NCI-H128 (cell line): ENCODE data around the gene PRDM1.

ENCODE experiments used
- DNase-seq: peaks from one replicate; lab custom pipeline; 2025; ENCODE audit not compliant: unreplicated experiment; lab: John Stamatoyannopoulos, UW

The PRDM1 gene

DNA sequence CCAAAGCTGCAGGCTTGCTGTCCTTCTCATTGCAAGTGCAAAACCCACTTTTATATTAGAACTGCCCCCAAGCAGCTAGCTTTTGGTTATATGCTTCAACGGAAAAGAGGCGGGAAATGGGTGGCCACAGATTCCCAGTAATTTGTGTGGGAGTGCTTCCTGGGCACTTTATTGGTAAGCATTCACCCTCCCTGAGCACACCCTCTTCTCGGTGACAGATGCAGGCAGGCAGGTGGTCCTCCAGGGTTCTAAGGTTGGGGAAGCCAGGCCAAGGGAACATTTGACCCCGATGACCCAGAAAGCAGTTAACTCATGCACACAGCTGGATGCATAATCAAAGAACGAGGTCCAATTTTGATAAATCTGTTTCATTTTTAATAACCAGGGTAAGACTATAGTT lies 29.1 kb downstream of the PRDM1 start:
- DNase-seq, result no peak

DNA sequence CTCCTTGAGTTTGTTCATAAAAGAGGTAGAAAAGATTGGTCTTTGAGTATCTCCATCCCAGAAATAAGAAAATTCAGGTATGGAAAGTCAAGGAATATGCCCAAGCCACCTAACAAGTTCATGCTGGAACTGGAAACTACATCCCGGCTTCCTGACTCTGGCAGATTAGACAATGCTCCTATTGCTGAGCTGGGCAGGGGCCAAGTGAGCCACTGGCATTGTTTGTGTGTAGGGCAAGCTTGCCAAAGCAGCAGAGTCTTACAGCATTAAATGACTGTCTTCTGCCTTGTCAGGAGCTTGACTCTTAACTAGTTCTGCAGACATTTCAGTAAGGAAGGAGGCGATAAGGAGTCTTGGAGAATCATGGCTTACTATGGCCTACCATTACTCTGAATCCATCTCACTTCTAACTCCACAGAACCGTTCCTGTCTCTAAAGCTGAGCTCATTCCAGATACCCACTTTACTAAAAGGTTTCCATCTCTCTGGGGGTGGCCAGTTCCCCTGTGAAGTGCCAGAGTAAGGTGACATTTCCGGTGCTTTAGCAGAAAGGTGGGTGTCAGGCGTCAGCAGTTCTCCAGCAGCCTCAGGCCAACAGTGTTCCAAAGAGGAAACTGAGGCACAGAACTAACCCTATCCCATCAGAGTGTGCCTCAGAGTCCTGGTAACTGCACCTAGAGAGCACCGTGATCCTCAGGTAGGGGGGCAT lies 30.1 kb downstream of the PRDM1 start:
- DNase-seq, result no peak

DNA sequence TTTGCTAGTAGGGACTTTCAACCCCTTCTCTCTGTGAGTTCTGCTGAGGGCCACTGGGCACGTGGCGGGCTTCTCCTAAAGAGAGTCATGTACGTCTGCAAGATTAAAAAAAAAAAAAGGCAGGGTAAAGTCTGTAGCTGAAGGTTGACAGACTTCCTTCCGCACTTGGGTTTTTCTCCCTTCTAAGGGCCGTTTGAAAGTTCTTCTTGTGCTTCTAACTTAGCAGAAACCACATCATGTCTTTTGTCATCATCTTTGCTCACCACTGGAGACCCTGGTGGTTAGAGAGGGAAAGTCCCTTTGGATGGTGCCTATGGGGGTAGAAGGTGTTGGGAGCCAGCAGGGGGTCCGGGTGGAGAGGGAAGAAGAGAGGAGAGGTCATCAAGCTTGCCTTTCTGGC lies 31.4 kb downstream of the PRDM1 start:
- no peak for DNase-seq

DNA sequence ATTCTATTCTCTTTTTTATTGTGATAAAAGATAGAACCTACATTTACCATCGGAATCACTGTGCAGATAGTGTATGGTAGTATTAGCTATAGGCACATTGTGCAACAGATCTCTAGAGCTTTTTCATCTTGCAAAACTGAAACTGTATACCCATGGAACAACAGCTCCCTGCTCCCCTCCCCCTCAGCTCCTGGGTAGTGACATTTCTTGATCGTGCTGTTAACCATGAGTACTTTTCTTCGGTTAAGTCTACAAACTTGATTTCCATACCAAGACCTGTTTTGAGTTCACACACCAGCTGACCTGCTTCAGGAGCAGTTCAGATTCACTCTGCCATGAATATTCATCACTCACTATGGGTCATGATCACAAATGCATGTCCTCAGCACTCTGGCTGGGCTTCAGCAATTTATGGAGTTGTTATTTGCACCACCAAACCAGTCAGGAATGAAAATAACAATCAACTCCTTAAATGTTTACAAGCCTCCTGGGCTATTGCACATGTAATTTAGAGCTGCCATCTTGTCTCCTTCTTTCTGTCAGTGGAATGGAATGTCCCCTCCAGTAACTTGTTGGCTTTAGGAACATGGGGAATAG lies 32.8 kb downstream of the PRDM1 start:
- no peak for DNase-seq

DNA sequence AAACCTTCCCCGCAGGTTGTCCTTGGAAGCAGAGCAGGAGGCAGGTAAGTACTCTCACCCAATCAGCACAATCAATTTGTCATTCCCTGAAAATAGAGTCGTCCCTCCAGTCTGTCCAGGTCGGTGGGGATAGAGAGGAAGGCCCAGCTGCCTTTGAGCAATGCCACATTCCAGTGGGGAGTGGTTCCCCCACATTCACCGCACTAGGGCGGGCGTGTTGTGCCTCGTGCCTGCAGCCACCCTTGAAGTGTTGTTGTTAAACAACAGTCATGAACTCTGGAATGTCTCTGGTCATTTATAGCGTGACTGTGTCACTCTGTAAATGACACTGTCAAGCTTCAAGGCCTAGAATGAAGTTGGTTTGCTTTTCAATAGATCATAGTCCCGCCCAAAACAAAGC lies 33.4 kb downstream of the PRDM1 start:
- DNase-seq, result no peak

DNA sequence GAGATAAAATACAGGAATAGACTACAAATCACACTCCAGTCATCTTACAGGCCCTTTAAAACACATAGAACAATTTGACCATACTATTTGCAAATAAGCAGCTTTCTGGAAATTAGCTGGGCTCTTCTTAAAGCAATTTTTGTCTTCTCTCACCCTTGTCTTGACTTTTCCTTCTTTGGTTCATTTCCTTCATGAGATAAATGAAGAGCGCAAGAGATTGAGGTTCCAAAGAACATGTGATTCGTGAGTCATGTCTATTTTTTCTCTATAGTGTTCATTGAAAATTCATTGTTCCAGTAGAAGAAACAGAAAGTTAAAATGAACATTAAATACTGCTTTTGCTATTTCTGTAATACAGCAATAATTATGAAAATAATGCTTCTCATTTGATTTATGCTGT lies 33.9 kb downstream of the PRDM1 start:
- no peak for DNase-seq

DNA sequence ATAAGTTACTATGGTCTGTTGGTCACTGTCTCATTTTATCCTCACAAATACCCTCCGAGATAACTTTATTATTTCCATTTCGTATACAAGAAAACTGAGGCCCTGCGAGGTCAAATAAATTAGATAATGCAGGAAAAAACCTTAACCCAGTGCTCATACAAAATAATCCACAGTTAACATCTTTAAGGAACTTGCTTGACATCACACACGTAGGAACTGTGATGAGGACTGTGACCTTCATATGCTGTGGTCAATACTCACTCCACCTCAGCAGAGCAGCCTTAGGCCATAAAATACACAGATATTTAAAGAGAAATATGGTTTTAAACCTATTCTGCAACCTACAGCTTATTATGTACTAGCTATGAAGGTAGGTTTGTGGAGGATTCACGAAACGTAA lies 34.3 kb downstream of the PRDM1 start:
- DNase-seq, result no peak

DNA sequence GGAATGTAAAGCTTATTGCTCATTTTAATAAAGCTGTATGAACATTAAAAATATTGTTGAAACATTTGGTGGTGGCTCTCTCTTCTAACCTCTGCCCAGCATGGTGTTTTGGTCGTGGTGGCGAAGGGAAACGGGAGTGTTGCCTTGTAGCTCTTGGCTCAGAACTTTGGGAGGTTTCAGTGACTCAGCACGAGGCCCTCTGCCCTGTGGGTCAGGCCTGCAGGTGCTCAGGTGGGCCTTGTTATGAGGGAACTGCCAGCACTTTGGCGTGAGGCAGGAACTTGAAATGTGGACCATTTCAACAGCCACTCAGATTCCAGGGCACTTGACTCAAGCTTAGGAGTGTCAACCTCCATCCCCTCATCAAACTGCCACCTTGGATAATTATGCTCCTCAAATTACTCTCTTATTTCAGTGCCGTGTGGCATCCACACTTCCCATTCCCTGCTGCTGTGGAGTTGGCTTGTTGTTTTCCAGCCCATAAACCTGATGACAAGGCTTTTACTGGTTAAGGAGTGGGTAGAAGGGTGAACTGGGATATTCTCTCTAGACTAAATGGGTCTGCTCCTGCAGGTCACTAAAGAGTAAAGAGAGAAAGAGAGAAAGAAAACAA lies 36.3 kb downstream of the PRDM1 start:
- no peak for DNase-seq

DNA sequence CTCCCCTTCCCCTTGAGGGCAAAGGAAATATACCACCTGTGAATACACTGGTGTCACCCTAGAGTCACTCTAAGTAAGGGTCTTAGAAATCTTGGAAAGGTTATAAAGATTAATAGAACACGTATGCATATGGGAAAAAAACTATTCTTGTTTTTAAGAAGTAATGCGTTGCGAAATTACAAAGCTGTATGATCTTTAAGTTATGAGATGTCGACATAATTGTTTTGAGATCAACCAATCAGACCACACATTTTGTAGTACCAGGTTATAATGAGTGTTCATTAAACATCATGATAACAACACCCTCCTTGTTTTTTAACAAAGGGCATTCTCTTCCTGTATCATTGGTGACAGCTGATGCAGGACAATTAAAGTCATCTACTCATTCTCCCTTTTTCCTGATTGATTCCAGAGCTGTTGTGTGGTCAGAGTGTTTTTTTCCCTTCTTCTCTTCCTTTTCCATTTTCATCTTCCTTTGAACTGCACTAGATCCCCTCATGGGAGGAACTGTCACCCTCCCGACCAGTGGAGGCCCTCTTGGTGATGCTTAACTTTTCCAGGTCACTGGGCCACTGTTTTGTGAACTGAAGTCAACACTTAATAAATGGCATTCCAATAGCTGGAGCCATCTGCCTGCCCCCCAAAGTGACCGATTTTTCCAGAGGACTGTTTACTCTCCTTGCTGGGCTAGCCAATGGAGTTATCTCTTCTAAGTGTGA lies 37.0 kb downstream of the PRDM1 start:
- no peak for DNase-seq

DNA sequence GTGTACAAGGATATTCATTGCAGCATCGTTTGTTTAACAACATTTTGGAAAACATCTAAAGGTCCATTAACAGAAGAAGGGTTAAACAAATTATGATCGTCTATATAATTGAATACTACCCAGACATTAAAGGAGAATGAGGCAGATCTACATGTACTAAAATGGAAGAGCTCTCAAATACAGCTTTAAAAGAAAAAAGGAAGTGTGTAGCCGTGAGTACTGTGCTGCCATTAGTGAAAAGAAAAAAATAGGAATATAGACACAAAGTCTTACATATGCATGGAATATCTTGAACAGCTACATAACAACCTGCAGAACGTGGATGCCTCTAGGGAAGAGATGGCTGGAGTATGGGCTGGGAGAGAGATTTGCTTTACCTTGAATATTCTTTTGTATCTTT lies 37.9 kb downstream of the PRDM1 start:
- no peak for DNase-seq

DNA sequence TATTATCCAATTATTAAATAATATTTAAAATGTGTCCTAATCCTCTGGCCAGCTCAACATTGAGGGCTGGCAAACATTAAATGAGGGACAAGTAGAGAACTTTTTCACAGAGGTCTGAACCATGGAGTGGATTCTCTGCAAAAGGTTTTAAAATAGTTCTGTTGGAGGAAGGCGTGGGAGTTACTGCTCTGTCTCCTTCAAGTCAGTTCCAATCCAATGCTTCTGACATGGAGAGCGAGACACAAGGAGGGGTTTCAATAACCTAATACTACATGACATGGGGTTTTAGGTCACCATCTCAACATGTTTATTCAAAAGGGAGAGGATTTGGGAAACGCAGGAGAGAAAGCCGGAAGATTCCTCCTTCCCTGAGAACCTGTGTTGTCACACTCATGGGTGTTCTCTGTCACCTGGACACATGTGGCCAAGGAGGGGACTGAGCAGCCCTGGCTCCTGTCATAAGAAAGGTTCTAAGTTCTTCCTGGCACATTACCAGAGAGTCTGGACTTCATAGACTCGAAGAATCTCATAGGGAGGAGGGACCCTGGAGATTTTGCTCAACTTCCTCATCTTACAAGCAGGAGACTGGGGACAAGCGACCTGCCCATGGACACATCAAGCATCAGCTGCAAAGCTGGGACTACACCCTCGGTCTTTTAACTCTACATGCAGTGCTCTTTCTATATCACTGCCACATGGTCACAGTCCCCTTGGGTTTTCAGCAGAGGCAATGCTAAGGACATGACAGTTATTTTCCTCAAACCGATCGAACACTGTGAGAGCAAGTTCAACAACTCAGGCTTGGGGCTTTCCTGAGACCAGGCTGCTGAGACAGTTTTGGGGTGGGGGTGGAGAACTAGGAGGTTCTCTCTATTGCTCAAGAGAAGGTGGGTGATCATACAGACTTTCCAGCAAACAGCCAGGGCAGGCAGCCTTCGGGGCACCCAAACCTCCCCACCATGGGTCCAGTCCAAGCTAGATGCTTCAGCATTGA lies 38.6 kb downstream of the PRDM1 start:
- DNase-seq, result no peak

DNA sequence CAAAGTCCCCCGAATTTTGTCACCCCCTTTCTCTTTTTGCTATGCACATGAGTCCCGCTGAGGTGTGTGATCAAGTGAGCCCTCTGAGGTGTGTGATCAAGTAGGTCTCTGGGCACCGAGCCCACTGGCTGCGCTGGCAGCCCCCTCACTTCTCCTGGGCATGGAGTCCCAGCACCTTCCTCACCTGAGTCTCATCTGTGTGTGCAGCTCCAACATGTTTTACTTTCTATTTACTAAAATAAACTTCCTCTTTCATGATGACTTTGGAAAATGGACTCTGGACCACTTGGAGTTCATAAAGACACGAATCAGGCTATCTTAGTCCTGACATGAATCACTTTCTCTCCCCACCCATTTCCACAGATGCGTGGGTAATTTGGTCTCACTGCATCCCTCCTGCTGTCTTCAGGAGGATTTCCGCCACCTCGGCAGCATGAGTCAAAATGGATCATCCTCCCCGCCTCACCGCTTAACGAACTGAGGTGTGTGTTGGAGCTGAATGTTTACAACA lies 39.8 kb downstream of the PRDM1 start:
- no peak for DNase-seq

DNA sequence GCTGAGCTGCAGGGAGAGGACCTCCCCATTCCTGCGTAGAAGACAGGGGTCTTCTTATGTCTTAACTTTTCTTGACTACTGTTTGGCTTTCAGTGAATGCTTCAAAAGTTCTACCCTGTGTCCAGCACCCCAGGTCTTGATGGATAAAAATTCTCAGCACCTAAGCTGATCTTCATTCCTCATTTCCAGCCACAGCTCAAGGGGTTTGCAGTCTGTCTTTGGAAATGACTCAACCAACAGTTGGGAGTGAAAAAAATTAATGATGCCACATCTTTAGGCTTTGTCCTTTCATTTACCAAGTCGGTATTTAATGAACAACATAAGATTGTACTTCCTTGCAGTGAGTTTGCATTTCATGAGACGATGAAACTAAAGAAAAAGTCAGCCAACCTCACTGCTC lies 40.3 kb downstream of the PRDM1 start:
- no peak for DNase-seq

DNA sequence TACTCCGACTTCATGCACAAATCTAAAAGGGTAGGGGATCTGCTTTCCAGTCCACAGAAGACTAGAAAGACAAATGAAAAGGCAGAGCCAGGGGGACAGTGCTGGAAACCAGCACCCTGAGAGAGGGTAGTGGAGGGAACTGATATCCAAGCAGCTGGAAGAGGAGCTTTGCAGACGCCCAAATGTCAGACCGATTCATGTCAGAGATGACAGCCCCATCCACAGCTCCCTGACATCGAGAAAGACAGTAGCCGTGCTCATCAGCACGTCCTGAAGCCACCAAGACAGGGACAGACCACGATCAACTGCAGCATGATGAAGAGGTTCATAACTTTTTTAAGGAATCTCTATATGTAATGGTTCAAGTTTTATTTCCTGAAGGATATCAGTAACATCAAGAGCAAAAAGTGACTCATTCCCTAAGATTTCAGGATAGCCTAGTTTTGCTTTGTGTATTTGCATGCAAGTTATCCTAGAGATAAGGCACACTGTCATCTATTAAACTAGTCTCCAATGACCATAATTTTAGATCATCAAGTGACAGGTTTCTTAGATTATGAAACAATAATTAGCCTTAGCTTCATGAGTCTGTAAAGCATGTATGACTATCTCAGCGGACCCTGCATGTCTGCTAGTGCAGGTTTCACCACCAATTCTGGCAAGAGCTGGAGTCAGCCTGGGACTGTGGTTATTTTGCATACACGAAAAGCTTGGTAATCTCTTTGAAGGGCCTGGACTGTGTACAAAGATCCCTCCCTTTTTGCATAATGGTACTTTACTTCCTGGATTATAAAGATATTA lies 43.0 kb downstream of the PRDM1 start:
- no peak for DNase-seq

DNA sequence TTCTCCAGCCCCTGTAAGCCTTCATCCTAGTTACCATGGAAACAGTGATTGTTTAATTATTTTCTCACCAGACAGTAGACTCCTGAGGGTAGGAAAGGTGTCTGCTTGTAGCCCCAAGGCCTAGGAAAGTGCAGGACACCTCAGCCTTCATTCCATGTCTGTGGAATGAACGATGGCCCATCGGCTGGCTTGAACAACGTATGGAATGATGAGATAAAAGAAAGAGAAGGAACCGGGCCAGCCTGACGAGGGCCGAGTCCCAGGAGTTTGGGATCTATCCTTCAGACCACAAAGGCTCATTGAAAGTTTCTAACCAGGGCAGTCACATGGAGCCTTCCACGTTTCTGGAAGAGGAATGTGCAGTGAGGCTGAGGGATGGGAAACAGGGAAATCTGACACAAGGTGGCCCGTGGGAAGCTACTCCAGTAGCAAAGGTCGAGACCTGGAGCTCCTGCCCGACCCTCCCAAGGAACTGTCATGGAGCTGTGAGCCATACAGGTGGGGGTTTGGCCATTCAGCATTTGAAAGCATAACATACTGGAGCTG lies 46.1 kb downstream of the PRDM1 start:
- no peak for DNase-seq

DNA sequence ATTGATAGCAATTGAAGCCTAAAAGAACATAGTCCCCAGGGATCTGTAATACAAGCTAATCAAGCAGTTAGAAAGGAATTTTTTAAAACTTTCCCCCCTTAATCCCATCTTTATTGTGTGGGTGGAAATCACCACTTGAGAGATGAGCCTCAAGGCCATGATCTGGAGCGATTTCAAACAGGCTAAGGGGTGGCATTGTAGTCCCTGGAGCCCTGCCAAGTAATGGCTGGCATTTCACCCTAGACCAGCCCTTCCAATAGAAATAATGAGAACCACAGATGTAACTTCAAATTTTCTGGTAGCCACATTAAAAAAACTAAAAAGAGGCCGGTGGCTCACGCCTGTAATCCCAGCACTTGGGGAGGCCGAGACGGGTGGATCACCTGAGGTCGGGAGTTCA lies 46.9 kb downstream of the PRDM1 start:
- DNase-seq, result no peak

DNA sequence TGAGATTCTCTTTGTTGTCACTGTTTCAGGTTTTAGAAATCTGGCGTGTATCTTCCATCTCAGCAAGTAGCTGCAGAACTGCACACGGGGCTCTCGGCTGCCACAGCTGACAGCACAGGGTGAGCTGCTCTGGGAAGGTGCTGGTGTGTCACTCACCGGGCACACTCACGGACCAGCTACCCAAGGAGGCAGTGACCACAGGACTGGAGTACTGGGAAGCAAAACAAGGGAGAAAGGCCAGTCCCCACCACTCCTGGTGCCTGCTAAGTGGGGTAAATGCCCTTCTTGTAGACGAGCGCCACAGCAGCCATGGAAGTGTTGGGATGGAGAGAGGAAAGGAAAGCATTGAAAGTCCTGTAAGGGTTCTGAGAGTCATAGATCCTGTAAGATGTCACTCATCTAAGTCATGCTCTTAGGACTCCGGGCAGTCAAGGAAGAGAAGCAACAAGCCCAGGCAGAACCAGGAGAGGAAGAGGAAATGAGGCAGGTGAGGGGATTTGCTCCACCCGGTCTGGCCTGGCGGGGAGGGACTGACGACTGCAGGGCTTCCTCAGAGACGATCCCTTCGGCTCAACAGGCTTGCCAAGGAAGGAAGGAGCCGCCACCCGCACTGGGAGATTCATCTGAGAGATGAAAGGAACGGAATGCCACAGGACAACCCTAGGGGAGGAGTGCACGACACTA lies 48.1 kb downstream of the PRDM1 start:
- DNase-seq, result no peak

DNA sequence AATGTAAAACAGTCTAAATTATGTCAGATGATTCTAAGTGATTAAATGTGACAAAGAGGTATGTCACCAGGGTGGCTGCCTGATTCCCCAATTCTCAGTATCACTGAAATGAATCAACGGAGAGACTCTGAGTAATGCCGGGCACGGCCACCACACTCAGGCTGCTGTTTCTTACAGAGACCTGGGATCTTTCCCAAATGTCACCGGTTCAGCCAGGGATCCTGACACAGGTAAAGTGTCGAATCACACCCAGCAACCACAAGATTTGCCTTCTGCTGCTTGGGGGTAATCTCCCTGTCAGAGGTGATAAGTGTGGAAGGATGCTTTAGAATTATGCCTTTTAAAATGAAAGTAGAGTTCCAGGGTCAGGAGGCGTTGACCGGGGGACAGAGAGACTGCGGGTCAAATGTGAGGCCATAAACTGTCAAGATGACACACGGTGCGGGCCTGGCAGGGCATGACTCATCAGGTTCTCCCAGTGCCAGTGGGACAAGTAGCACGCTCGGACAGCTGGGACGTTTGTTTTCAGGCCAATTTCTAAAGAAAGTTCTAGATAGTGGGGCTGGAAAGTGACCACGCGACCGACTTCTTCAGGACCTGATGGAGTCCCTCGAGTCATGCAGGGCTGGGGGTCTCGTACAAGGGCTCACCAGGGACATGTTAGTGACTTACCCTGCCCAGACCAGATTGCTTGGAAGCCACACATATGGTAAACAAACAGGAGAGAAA lies 48.9 kb downstream of the PRDM1 start:
- DNase-seq, result no peak
